HG03139 (cell line): Measurements from ENCODE around the gene ETNK2.

ENCODE experiments used
- ATAC-seq: cut with Tn5 transposase; IDR thresholded peaks from one replicate; pipeline ENCODE4 v1.9.1; 2021; ENCODE audit not compliant: unreplicated experiment

The ETNK2 gene

GRCh38 chr1:204149635-204150565, 1.9 kb downstream of the ETNK2 start:
- ATAC-seq = no peak

GRCh38 chr1:204149107-204149506, 2.7 kb downstream of the ETNK2 start:
- no peak for ATAC-seq

DNA sequence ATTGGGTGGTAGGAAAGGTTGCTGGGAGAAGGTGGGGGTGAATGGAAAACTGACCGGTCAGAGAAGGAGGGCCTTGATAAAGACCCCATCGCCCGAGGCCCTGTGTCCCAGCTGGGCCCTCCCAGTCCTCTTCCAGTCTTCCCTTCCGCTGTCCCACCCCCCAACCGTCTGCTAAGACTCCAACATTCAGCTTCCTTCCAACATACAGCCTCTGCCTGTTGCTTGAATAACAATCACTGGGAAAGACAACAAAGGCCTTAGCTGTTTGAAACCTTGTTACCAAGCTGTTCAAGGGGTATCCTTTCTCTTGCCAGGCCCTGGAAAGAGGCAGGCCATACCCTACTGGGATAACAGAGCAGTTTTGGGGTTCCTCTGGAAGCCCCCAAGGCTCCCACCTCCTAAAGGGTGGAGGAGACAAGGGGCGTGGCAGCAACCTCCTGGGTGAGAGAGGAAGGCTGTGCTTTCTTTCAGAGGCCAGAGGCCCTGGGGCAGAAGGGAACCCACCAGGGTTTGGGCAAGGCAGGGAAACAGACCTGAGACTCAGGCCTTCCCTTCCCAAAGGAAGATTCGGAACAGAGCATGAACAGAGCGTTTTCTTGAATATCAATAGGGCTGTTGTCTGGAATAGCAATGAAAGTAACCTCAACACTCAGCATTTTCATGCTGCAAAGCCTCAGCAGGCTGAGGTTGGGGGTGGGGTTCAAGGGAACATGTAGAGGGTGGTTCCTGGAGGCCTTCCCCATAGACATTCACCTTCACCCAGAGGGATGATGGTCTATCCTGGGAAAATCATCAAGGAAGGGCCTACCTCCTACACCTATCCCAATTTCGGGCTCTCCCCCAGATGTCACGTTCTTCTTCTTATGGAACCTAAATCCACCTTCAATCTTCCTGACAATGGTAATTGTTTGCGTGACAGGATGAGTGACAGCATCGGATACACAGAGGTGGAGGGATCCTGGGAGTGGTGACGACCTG, 4.1 kb downstream of the ETNK2 start:
- ATAC-seq = no peak

- ATAC-seq = no peak
Observed at GRCh38 chr1:204146965-204147364, 4.9 kb downstream of the ETNK2 start.

DNA sequence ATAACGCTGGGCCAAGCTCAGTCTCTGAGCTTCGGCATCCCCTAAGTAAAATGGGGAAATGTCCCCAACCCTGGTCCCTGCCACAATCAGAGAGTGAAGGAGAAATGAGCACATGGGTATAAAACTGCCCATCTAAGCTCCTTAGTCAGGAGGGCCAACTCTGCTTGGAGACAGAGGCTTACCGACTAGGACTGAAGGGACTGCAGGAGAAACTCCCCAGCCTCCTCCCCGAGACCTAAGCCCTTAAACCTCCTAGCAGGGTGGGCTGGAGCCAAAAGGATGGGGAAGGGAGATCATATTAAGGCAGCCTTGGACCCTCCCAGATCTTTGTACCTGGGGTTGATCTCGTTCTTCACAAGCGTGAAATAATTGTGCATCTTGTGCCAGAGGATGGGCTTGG, 5.5 kb downstream of the ETNK2 start:
- ATAC-seq = no peak

DNA sequence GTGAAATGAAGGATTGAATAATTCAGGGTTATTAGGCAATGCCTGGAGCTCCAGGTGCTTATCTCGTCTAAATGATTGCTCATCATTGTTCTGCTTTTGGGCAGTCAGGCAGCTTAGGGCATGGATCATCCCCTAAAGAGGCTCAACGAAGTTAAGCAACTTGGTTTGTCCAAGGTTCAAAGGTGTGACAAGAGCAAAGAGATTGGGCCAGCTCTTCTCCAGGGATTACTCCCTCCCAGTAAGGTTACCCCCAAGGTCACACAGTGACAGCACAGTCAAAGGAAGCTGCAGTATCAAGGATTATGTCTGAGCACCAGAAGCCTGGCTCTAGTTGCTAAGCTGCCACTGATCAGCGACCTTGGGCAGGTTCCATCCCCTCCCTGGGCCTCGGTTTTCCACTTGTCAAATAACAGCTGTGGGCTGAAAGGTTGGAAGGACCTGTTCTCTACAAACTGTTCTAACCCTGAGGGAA, 6.8 kb downstream of the ETNK2 start:
- no peak for ATAC-seq

GRCh38 chr1:204143276-204144041, 8.4 kb downstream of the ETNK2 start:
- ATAC-seq = no peak

GRCh38 chr1:204142032-204142974, 9.5 kb downstream of the ETNK2 start:
- no peak for ATAC-seq

GRCh38 chr1:204141131-204141530, 10.7 kb downstream of the ETNK2 start:
- ATAC-seq = no peak

- no peak for ATAC-seq
Observed at GRCh38 chr1:204139952-204140351, 11.9 kb downstream of the ETNK2 start.

DNA sequence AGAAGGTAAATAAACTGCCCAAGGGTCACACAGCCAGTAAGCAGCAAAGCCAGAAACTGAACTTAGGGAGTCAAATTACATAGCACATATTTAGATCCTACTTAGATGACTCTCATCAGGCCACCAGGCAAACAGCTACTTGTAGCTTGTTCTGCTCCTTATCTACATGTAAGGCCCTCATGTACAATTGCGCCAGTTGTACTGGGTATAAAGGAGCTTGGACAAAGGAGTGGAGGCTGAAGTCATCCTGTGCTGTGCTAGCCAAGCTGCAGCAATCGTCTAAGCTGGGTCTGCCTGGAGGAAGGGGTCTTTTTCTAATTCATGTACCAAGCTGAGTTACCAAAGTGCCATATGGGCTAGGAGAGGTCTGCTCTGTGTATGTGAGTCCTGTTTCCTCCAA, 12.8 kb downstream of the ETNK2 start:
- no peak for ATAC-seq

GRCh38 chr1:204136814-204137213, 15.0 kb downstream of the ETNK2 start:
- no peak for ATAC-seq

GRCh38 chr1:204134103-204134502, 17.7 kb downstream of the ETNK2 start:
- no peak for ATAC-seq

DNA sequence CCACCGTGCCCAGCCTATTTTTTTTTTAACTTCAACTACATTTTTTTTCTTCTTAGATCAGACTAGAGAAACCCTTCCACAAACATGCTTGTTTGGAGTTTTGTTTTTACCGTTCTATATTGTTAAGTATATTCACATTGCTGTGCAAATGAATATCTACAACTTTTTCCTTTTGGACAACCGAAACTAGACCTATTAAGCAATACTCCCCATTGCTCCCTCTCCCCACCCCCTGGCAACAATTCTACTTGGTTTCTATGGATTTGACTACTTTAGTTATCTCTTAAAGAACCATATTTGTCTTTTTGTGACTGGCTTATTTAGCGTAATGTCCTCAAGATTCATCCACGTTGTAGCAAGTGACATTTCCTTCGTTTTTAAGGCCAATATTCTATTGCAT, 19.1 kb downstream of the ETNK2 start:
- no peak for ATAC-seq

DNA sequence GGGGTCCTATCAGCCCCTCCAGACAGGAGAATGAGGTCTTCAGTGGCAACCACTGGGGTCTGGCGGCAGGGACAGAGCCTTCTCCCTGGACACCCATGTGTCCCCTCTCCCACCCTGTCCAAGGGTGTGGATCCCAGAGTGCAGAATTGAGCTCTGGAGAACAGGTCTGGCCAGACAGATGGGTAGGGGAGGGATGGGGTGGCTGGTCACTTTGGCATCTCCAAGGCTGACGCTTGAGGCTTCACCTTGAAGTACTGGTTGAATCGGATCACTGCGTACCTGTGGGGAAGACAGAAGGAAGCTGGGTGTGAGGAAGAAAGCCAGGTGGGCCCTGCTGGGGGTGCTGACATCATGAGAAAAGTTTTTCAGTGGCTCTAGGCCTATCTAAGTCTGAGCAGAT, 19.9 kb downstream of the ETNK2 start:
- ATAC-seq = no peak

DNA sequence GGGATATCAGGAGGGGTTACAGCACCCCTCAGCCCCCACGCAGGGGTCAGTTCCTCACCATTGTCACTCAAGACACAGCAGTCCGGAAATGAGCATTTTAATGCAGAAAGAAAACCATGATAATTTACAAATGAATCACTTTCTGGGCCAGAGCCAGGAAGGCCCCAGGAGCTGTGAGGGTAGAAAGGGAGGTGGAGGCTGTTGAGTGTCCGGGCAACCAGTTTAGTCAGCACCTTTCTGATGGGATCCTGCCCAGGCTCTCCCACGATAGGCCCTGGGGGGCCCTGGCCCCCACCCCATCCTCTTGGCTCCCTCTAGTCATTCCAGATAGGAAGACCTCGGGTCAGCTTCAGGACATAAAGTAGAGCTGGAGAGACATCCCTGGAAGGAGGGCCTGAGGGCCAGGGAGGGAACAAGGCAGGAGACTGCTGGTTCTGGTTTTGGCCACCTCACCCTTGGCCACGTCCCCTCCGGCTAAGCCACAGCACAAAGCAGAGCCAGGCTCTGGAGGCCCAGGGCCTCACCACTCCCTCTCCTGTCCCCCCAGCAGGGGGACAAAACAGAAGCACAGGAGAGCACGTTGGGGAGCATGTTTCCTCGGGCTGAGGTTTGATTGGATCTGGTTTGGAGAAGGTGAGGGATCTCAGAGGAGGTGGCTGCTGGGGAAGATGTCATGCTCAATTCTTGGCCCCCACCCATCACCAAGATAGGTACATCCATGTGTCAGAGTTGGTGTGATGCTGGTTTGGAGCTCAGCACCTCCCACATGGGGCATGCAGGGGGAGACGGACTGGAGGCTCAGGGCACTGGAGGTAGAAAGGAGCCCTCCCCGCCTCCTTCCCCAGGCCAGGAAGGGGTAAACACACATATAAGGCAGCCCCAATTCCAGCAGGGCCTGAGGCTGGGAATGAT, 20.6 kb downstream of the ETNK2 start:
- ATAC-seq = no peak

DNA sequence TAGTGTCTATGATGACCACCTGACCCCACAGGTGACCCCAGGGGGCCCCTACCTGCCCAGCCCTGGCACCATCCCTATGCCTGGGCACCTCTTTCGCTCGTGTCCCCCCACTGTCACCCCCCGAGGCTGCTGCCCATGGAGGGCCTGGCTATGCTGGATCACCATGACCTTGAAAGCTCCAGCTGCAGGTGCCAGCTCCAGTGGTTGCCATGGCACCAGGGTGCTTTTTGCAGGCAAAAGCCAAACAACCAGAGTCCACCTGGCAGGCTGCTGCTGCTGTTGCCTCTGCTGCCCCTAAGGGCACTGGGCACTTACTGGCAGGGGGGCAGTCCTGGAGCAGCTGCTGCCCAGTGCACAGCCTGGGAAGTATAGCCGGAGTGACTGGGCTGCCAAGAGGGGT, 21.7 kb downstream of the ETNK2 start:
- ATAC-seq = no peak

DNA sequence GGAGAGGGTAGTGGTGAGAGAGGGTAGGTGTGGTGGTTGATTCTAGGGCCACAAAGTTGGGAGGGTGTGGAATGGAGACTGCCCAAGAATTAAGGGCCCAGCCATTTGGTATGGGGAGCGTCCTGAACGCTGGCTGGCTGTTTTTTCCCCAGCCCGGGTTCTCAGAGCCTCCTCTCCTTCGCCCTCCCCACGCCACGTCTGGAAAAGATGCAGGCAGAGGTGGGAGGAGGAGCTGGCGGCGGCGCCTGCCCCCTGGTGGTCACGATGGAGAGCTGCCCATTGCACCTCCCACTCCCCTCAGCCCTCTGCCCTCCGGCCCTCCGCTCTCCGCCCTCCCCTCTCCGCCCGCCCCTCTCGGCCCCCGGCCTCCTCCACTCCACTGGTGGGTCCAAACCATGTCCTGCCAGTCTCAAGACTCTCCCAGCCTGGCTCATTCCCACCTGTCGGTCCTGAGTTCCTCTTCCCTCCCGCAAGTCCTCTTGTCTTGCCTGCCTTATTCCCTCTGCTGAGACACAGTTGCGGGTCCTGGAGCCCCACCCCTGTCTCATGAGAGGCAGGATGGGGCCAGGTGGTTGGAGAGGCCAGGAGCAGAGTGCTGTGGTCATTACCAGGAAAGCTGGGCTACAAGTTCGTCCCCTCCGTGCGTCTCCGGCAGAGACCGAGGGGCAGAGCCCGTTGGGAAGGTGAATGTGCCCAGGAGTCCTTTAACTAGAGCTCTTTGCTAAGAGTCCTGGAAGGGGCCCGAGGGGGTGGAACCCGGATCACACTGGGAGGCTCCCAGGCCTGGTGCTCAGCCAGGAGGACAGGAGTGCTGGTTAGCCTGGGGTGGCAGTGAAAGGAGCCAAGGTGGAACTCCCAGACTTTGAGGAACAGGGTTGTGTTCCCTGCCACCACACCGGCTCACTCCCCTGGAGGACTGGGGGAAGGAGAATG, 22.6 kb downstream of the ETNK2 start:
- ATAC-seq = no peak
